IPS DF 6.9 (cell line): ENCODE data around the gene PICK1.

ENCODE experiments used
- DNase-seq: peaks from one replicate; pipeline ENCODE4 v3.0.0-alpha.2; 2013; ENCODE audit warnings: low read depth, low spot score
- H3K27ac ChIP-seq: one replicate; pipeline ENCODE4 v1.5.1; 2013; ENCODE audit warnings: low read length, control low read depth
- H3K27me3 ChIP-seq: 2 replicates; pipeline ENCODE4 v1.6.1; 2013; ENCODE audit warnings: mild to moderate bottlenecking, low read length; ENCODE audit not compliant: control insufficient read depth, insufficient read depth
- H3K36me3 ChIP-seq: 2 replicates; pipeline ENCODE4 v1.6.1; 2013; ENCODE audit warnings: low read length; ENCODE audit not compliant: control insufficient read depth, insufficient read depth
- H3K4me1 ChIP-seq: 2 replicates; pipeline ENCODE4 v1.6.1; 2013; ENCODE audit warnings: low read length; ENCODE audit not compliant: control insufficient read depth, insufficient read depth
- H3K4me3 ChIP-seq: 2 replicates; pipeline ENCODE4 v1.5.1; 2013; ENCODE audit warnings: mild to moderate bottlenecking, low read length
- H3K9me3 ChIP-seq: 2 replicates; pipeline ENCODE4 v1.6.1; 2013; ENCODE audit warnings: low read length, inconsistent platforms; ENCODE audit not compliant: control insufficient read depth, insufficient read depth
- WGBS: extraction: QIAGEN DNeasy Blood & Tissue Kit; methylation state at CpG from one replicate; pipeline ENCODE4 v1.1.7; 2013; ENCODE audit warnings: mixed read lengths, missing lambda C conversion rate; ENCODE audit not compliant: insufficient read length, insufficient coverage; 5-methylcytosine and 5-hydroxymethylcytosine counted together

Gene PICK1

GRCh38 chr22:38062791-38063190 is 5.6 kb downstream of the PICK1 start:
- no peak overlapping the region for H3K4me3 ChIP-seq
- H3K9me3 ChIP-seq, result no peaks in the 10 kb centered on the region
- no CpG with 5 or more reads among the region's 6 CpGs for WGBS
- DNase-seq, result no peak
- H3K36me3 ChIP-seq, result peaks cover 18% of the 10 kb centered on the region
- H3K4me1 ChIP-seq, result peaks cover 2% of the 10 kb centered on the region; the same call in 1 of the 2 replicates
- H3K27ac ChIP-seq, result no peak overlapping the region
- no peaks in the 10 kb centered on the region for H3K27me3 ChIP-seq

- Histone ChIP-seq H3K36me3 (peaks cover 13% of the 10 kb centered on the region), H3K27me3 (no peaks in the 10 kb centered on the region), H3K4me3 (no peak overlapping the region), H3K9me3 (no peaks in the 10 kb centered on the region), H3K4me1 (no peaks in the 10 kb centered on the region), H3K27ac (no peak overlapping the region)
- WGBS, result no CpG with 5 or more reads among the region's 8 CpGs
- no peak for DNase-seq
Measured at GRCh38 chr22:38065539-38065938, 8.3 kb downstream of the PICK1 start.

- Histone ChIP-seq H3K9me3 (no peaks in the 10 kb centered on the region), H3K27ac (no peak overlapping the region), H3K4me3 (no peak overlapping the region), H3K4me1 (no peaks in the 10 kb centered on the region), H3K27me3 (no peaks in the 10 kb centered on the region), H3K36me3 (peaks cover 13% of the 10 kb centered on the region)
- DNase-seq, result no peak
- WGBS, result no CpG with 5 or more reads among the region's 13 CpGs
Measured at GRCh38 chr22:38066381-38067027, 9.3 kb downstream of the PICK1 start.

- H3K27ac ChIP-seq, result no peak overlapping the region
- no peak overlapping the region for H3K4me3 ChIP-seq
- WGBS, result 100% methylated on average over 2 of the region's 8 CpGs
- H3K4me1 ChIP-seq, result no peaks in the 10 kb centered on the region
- H3K36me3 ChIP-seq, result peaks cover 13% of the 10 kb centered on the region
- H3K9me3 ChIP-seq, result no peaks in the 10 kb centered on the region
- DNase-seq, result no peak
- H3K27me3 ChIP-seq, result no peaks in the 10 kb centered on the region
Measured at GRCh38 chr22:38067028-38067415, 9.8 kb downstream of the PICK1 start.

GRCh38 chr22:38067761-38068360 is 10.7 kb downstream of the PICK1 start:
- H3K36me3 ChIP-seq, result peaks cover 19% of the 10 kb centered on the region
- H3K9me3 ChIP-seq, result no peaks in the 10 kb centered on the region
- no peak for DNase-seq
- no CpG with 5 or more reads among the region's 13 CpGs for WGBS
- H3K4me1 ChIP-seq, result no peaks in the 10 kb centered on the region
- H3K27ac ChIP-seq, result no peak overlapping the region
- no peak overlapping the region for H3K4me3 ChIP-seq
- H3K27me3 ChIP-seq, result no peaks in the 10 kb centered on the region

- H3K4me1 ChIP-seq, result no peaks in the 10 kb centered on the region
- no peak for DNase-seq
- peaks cover 21% of the 10 kb centered on the region for H3K36me3 ChIP-seq
- H3K27ac ChIP-seq, result no peak overlapping the region
- H3K9me3 ChIP-seq, result no peaks in the 10 kb centered on the region
- H3K27me3 ChIP-seq, result no peaks in the 10 kb centered on the region
- H3K4me3 ChIP-seq, result no peak overlapping the region
- WGBS, result no CpG with 5 or more reads among the region's 13 CpGs
Measured at GRCh38 chr22:38068641-38069371, 11.6 kb downstream of the PICK1 start.

GRCh38 chr22:38069372-38070249 is 12.4 kb downstream of the PICK1 start:
- no CpG with 5 or more reads among the region's 21 CpGs for WGBS
- no peak overlapping the region for H3K4me3 ChIP-seq
- peaks cover 22% of the 10 kb centered on the region for H3K36me3 ChIP-seq
- DNase-seq, result no peak
- no peaks in the 10 kb centered on the region for H3K27me3 ChIP-seq
- H3K4me1 ChIP-seq, result no peaks in the 10 kb centered on the region
- no peaks in the 10 kb centered on the region for H3K9me3 ChIP-seq
- H3K27ac ChIP-seq, result no peak overlapping the region

- DNase-seq, result no peak
- no peaks in the 10 kb centered on the region for H3K27me3 ChIP-seq
- H3K9me3 ChIP-seq, result no peaks in the 10 kb centered on the region
- H3K27ac ChIP-seq, result no peak overlapping the region
- H3K36me3 ChIP-seq, result peaks cover 23% of the 10 kb centered on the region
- H3K4me3 ChIP-seq, result no peak overlapping the region
- H3K4me1 ChIP-seq, result no peaks in the 10 kb centered on the region
- no CpG with 5 or more reads among the region's 11 CpGs for WGBS
Measured at GRCh38 chr22:38070250-38070921, 13.2 kb downstream of the PICK1 start.

GRCh38 chr22:38071421-38072321 is 14.5 kb downstream of the PICK1 start:
- DNase-seq, result no peak
- H3K4me3 ChIP-seq, result no peak overlapping the region
- no peaks in the 10 kb centered on the region for H3K27me3 ChIP-seq
- WGBS, result no CpG with 5 or more reads among the region's 22 CpGs
- H3K27ac ChIP-seq, result no peak overlapping the region
- no peaks in the 10 kb centered on the region for H3K4me1 ChIP-seq
- peaks cover 15% of the 10 kb centered on the region for H3K36me3 ChIP-seq
- no peaks in the 10 kb centered on the region for H3K9me3 ChIP-seq
